GM19372 (cell line): Measurements from ENCODE around the gene ARMS2.

Experiments used
- ATAC-seq: cut with Tn5 transposase; IDR thresholded peaks from one replicate; pipeline ENCODE4 v1.9.1; 2021; ENCODE audit warnings: mild to moderate bottlenecking, low read depth, moderate library complexity; ENCODE audit not compliant: unreplicated experiment

The ARMS2 gene, protein sequence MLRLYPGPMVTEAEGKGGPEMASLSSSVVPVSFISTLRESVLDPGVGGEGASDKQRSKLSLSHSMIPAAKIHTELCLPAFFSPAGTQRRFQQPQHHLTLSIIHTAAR

DNA sequence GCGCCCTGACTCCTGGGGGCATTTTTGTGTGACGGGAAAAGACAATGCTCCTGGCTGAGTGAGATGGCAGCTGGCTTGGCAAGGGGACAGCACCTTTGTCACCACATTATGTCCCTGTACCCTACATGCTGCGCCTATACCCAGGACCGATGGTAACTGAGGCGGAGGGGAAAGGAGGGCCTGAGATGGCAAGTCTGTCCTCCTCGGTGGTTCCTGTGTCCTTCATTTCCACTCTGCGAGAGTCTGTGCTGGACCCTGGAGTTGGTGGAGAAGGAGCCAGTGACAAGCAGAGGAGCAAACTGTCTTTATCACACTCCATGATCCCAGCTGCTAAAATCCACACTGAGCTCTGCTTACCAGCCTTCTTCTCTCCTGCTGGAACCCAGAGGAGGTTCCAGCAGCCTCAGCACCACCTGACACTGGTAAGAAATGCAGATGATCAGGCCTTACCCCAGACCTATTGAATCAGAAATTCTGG, at the start of gene ARMS2:
ARMS2 (plus strand) TSS at position 51 of the 478 bp plus-strand sequence; CDS start at position 126, 75 bp downstream.
- no peak for ATAC-seq

DNA sequence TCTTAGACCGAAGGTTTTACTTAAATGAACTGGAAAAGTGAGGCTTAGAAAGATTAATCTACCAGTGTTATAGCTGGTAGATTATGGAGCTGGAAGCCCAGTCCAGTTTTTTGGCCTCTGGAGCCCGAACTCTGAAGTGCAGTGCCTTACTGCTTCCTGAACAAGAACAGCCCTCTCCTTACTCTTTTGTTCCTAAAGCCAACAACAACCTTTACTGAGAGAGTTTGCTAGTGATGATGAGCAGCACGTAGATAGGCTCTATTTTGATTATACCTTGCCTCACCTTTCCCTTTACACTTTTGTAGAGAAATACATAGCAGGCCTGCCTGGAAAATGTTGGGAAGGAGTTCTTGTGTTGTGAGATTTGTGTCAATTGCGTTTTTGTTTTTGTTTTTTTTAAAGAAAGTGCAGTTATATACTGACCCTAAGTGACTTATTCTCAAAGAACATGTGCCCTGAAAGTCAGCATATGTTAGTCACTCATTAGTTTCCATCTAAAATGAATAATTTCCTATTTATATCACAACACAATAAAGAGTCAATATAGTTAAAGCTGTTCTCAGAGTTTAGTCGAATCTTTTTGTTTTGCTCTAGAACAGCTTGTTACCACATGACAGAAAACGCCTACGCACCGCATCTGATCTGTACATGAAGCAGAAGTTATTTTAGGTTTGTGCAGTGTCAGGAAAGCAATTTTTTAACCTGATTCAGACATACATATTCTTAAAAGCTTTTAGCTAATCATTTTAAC, 46.9 kb upstream of the ARMS2 start:
- no peak for ATAC-seq

- no peak for ATAC-seq
These were observed 41.1 kb upstream of the ARMS2 start for GRCh38 chr10:122413327-122413726.

DNA sequence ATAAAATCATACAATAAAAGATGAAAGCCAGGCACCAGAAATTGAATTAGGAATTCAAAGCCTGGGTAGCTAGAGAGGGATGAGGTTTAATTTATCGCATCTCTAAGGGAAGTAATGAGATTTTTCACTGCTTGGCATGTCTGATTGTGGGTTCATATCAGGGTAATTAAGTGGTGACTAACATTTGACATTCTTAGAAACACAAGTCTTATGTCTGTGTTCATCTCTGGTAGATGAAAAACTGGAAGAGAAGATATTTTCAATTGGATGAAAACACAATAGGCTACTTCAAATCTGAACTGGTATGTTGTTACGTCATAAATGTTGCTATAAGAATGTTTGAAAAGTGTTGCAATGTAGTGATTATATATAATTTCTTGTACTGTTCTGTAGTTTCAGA, 36.8 kb upstream of the ARMS2 start:
- no peak for ATAC-seq

- ATAC-seq: no peak
These were observed 35.4 kb upstream of the ARMS2 start for GRCh38 chr10:122419016-122419415.

- ATAC-seq: no peak
These were observed 34.4 kb upstream of the ARMS2 start for GRCh38 chr10:122419876-122420623.

GRCh38 chr10:122420624-122421007, 33.8 kb upstream of the ARMS2 start:
- no peak for ATAC-seq

DNA sequence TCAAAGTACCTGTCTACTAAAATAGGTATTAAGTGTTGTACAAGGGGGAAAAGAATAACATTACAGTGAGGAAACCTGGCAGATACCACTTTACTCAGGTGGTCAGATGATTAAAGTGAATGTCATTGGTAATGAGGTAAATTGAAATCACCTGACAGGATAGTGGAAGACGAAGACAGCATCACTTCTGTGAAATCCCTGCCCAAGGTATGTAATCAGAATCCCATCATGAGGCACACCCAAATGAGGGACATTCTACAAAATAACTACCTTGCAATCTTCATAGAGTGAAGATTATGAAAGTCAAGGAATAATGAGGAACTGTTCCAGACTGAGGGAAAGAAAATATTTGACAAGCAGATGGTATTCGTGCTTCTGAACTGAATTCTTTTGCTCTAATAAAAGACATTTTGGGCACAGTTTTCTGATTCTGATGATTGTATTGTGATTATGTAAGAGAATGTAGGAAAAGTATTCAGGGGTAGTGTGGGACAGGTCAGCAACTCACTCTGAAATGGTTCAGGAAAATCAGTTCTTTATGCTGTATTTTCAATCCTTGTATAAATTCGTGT, 33.3 kb upstream of the ARMS2 start:
- no peak for ATAC-seq

DNA sequence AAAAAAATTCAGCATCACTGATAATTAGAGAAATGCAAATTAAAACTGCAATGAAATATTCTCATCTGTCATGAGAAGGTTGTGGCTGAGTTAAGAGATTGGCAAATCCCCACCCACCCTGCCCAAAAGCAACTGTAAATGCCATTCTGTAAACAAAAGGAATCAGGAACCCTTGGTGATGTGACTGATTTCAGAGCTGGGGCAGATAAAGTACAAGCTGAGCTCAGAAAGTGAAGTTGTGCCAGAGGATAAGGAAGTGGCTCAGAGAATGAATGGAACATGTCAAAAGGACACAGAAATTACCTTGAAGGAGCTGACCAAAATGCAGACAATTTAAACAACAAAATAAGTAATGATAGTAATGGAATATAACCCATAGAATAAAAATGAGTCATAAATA, 32.7 kb upstream of the ARMS2 start:
- ATAC-seq: no peak

- no peak for ATAC-seq
These were observed 32.0 kb upstream of the ARMS2 start for GRCh38 chr10:122422266-122422989.

DNA sequence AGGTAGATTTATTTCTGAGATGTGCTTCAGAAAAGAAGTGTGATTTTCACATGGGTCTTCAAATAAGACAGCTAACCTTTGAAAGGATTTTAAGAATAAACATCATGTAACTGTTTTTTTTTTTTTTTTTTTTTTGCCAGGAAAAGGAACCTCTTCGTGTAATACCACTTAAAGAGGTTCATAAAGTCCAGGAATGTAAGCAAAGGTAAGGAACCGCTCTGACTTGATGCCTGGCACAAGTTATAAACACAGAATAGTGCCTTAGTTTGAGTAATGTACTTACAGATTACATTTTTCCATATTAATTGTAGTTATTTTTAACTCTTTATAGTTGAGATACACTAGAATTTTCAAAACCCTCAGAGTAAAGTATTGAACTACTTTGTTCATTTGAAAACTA, 30.4 kb upstream of the ARMS2 start:
- no peak for ATAC-seq

GRCh38 chr10:122426829-122427228, 27.6 kb upstream of the ARMS2 start:
- ATAC-seq: no peak

GRCh38 chr10:122427280-122427679, 27.2 kb upstream of the ARMS2 start:
- no peak for ATAC-seq

- no peak for ATAC-seq
These were observed 19.1 kb upstream of the ARMS2 start for GRCh38 chr10:122435212-122435827.

- no peak for ATAC-seq
These were observed 12.5 kb upstream of the ARMS2 start for GRCh38 chr10:122441961-122442360.

- ATAC-seq: no peak
These were observed 9.0 kb upstream of the ARMS2 start for GRCh38 chr10:122445469-122445868.

DNA sequence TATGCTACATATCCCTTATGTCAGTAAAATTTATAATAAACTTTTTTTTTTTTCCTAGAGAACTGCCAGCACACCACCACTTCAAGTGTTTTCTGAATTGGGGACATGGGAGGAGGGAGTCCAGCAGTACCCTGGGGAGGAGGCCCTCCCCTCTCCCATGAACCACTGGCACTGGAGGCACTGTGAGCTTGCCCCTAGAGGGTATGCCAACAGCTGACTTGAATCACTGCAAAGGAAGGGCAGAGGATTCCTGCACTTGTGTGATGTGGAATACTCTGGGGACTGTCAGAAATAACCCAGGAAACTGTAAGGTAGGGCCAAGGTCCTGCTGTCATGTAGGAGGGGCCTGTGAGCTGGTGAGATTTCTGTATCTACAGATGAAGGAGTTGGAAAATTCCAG, 8.5 kb upstream of the ARMS2 start:
- ATAC-seq: no peak

GRCh38 chr10:122446668-122447423, 7.6 kb upstream of the ARMS2 start:
- ATAC-seq: no peak

- ATAC-seq: no peak
These were observed 5.9 kb upstream of the ARMS2 start for GRCh38 chr10:122448600-122448999.
